Activated T-cell treated with anti-CD3 and anti-CD28 coated beads, Interleukin-2, amount 50 U/mL, for 48 hours (primary cell): Measurements from ENCODE around the gene NID2.

ENCODE experiments used
- DNase-seq, 2 experiments: peaks; one replicate each; pipeline ENCODE4 v3.0.0-alpha.2; 2020

NID2 gene

GRCh38 chr14:52053044-52053443, 15.8 kb downstream of the NID2 start:
- DNase-seq: no peak

- DNase-seq: no peak
Measured at GRCh38 chr14:52052288-52052943, 16.4 kb downstream of the NID2 start.

DNA sequence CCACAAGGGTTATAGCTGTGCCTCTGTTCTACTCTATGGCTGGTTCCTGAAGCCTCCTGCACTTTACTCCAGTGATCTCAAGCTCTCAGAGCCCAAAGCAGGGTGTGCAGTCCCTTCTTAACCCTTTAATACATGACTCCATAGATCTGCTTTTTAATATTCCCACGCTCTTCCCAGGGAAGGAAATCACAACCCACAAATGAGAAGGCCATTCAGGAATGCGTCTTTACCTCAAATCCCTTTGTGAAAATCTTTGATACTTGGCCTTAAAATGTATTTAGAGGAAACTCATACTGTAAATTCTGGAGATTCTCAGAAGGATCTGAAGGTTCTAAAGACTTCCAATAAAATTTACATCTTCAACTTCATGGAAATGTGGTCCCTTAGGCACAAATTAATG, 17.0 kb downstream of the NID2 start:
- no peak for DNase-seq

DNA sequence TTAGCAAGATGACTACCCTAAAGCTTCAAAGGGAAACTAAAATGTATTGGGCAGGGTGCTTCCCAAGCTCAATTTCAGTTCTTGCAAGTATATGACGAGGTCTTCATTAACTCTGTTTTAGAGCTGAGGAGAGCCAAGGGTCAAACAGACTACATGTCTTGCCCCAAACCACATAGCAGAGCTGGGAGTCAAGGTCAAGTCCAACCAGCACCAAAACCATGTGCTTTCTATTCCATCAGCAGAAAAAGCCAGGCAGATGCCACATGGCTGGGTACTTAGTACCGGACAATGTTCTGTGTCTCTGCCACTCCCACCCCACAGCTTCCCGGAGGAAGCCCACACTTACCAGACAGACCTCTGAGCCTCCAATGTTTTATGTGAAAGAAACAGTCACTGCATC, 17.6 kb downstream of the NID2 start:
- DNase-seq: no peak

- no peak for DNase-seq
Measured at GRCh38 chr14:52049721-52050588, 18.9 kb downstream of the NID2 start.

DNA sequence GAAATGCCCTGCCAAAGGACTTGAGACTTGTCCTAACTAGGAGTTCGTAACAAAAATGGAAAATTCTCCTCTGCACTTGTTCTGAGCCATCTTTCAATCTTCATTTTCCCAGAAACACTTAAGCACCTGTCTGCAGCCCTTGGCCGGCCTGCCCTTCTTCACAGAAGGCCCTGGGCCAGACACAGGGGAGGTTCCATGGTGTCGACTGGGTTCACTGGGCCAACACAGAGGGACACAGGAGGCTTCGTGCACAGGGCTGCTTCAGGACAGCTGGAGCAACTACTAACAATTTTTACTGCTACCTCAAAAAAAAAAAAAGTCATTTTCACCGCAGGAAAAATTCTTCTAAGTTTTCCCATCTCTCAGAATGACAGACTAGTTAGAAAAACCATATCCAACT, 19.6 kb downstream of the NID2 start:
- no peak for DNase-seq

GRCh38 chr14:52048641-52049204, 20.1 kb downstream of the NID2 start:
- DNase-seq: no peak

- no peak for DNase-seq
Measured at GRCh38 chr14:52048116-52048515, 20.7 kb downstream of the NID2 start.

- DNase-seq: no peak
Measured at GRCh38 chr14:52046376-52046917, 22.4 kb downstream of the NID2 start.

DNA sequence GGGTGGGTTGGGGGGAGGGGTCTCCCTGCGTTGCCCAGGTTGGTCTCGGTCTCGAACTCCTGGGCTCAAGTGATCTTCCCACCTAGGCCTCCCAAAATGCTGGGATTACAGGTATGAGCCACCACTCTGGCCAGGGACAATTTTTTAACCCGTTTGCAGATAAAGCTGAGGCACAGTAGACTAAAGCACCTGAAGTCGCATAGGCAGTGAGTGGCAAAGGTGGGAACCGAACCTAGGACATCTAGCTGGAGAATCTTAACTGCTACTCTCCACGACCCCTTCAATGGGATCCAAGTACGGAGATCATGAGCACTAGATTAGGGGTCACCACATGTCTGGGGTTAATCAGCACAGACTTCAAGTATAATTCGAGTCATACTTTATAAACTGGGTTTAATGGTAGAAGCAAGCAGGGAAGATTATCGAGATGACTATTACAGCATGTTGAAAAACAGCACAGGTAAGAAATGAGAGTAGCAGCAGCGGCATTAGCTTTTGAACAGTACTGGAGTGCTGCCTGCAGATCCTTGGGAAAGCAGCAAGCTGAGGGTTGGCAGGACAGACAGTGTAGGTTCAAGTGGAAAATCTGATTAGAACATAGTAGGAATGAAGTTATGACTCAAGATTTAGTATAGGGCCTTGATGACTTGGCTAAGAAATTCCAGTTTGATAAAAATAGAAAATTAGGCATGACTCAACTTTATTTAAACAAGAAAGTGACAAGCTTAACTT, 23.9 kb downstream of the NID2 start:
- peak in 1 of 2 experiments; percentile 30 for DNase-seq

GRCh38 chr14:52043690-52044089, 25.2 kb downstream of the NID2 start:
- DNase-seq: peak; percentile 53 to 66

DNA sequence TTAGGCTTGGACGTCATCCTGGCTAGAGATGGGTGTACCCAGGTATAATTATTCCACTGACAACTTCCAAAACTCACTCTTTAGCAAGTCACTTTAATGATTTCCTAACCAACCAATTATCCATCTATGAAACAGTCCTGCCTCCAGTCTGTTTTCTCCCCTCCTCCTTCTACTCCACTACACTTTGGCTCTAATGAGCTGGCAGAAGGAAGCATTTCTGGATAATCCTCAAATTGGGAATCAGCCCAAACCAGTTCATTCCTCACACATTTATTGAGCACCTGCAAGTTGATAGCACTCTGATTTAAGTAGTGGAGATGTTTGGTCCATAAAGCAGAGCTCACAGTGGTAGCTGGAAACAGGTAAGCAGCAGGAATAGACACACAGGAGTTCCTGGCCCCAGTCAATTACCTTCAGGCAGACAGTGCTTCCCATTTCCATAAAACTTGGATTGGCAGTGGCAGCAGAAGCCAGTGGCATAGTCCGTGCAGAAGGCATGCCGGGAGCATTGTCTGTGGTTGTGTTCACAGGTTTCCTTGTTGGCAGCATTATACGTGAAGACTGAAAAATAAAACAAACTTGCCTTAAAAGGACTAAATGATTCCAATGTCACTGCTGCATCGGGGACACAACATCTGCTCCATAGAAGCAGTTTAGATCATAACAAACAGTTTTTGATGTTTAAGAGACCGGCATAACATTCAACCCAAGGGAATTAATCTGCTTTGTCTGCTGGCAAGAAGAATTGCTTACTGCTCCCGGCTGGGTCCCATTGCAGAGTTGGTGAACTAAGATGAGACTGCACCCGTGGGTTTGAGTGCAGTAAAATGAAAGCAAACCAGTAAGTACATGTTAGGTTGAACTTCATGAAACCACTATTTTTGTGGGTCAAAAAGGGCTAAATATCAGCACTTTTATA, 26.2 kb downstream of the NID2 start:
- no peak for DNase-seq

GRCh38 chr14:52040598-52040997, 28.3 kb downstream of the NID2 start:
- DNase-seq: no peak

- DNase-seq: no peak
Measured at GRCh38 chr14:52039124-52039815, 29.6 kb downstream of the NID2 start.

DNA sequence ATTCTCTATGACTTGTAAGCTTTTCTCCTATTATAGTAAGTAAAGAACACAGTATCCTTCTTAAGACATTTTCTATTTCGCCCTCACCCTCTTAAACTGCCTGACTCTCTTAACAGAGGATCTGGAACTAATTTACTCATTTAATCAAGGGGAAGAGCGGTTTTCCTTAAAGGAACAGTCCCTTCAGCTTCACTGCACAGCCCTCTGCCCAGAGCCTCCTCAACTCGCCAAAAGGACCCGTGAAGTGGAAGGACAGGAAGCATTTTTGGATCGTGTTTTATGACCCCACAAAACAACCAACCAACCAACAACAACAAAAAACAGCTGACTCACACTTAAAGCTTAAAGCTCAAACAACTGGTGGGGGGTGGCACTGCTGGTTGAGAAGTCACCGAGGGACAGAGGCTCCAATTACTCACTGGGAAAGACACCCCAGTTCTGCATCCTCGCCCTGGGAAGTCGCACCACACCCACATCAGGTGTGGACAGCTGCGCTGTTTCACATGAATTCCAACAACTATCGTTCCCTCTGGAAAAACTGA, 35.7 kb downstream of the NID2 start:
- no peak for DNase-seq

GRCh38 chr14:52032204-52032801, 36.6 kb downstream of the NID2 start:
- no peak for DNase-seq

DNA sequence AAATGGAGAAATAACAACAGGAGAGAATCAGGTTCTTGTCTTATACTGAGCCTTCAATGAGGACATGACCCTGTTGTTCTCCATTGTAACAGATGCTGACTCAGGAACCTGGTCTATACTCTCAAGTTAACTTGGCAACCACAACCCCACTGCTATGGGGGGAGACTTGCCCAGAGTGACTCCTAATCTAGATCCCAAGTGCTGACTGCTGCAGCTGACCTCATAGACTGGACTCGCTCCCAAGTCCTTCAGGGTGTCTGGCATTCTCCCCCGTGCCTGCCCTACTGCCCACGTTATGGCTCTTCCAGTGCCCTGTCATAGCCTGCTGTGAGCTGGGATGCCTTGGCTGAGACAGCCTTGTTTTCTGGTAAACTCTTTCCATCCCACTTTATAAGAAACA, 37.1 kb downstream of the NID2 start:
- no peak for DNase-seq

GRCh38 chr14:52029881-52030280, 39.0 kb downstream of the NID2 start:
- DNase-seq: no peak

GRCh38 chr14:52026901-52027300, 42.0 kb downstream of the NID2 start:
- DNase-seq: no peak

GRCh38 chr14:52026017-52026660, 42.7 kb downstream of the NID2 start:
- no peak for DNase-seq
